ENCODE results near the gene CLDN2. TPM values are rescaled to one million over a fixed set of nuclear protein-coding genes. Genes with fewer than 3 reads are reported as not detected.

CLDN2 gene
- total and polyA plus RNA-seq, 10 of the 15 experiments (the other 5 are each of a cell fraction or from before 2014, with no cell fraction given), result 0.06 TPM; not detected in 9

DNA sequence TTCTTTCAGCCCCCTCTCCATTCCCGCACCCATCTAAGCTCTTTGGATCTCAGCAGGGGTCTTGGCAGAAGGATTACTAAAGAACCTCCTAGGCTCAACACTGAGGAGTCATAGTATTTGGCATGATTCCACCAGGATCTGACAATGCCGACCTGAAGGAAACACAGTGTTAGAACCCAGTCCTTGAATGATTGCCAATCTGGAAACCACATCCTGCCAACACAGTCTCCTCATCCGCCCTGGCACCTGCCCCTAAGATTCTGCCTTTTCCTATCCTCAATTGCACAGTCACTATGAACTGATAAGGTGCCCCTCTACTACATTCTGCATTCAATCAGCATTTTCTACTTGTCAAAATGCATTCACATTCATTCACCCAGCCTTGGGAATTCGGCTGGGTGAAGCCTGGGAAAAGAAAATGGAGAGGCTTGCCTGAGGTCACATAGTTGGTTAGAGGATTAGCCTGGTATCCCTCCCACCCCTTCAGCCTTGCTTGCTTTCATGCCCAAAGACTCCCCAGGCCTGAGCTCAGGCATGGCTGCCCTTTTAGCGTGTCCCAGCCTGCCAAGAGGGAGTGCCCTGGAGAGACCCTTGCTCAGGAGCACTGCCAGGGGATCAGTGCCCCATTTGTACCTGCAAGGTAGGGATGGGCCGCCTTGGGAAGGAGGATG is 2.2 kb upstream of the CLDN2 start:
- SMC1A ChIA-PET (ENCODE audit: uncharacterized antibody, unreplicated experiment), result no interaction called here
- no TSS peak for BruUV-seq (replicated peaks)
- no peak for DNase-seq (ENCODE audit: low read depth, low spot score)
- ATAC-seq, result no peak
- in situ Hi-C loops (cut with MboI), result no loop called here
- no peaks in the 10 kb centered on the region for H3K36me3 ChIP-seq (ENCODE audit: control insufficient read depth in 2 of 2, insufficient read depth in 2 of 2, low read length in 1 of 2)
- no peaks in the 10 kb centered on the region for H3K4me1 ChIP-seq (ENCODE audit: control insufficient read depth, insufficient read depth, low read length)
- no peak overlapping the region for H3K27ac ChIP-seq (ENCODE audit: control insufficient read depth, insufficient read depth)
- intact Hi-C loops (cut with micrococcal nuclease; ENCODE audit: unreplicated experiment), result loop anchor here (2.0 kb wide), 1 partner anchor 53 kb away; no protein-coding TSS in a partner anchor
- 8% methylated on average over 6 of the region's 6 CpGs for WGBS (ENCODE audit: insufficient coverage, insufficient replicate concordance, low lambda C conversion rate, missing lambda C conversion rate)
- H3K79me2 ChIP-seq (ENCODE audit: control insufficient read depth, insufficient read depth, low read length), result no peaks in the 10 kb centered on the region
- CTCF ChIA-PET, result no interaction called here
- H3K9me3 ChIP-seq (replicated peaks; ENCODE audit: control insufficient read depth, insufficient read depth, low read length), result no peaks in the 10 kb centered on the region
- H3K4me2 ChIP-seq (ENCODE audit: control insufficient read depth, insufficient read depth), result no peak overlapping the region
- no peak overlapping the region for H2AFZ ChIP-seq (ENCODE audit: control insufficient read depth, low read depth, low read length)
- POLR2A ChIA-PET, result no interaction called here
- no peak overlapping the region for H3K9ac ChIP-seq (ENCODE audit: control insufficient read depth, insufficient read depth, low read length)
- RAD21 ChIA-PET (ENCODE audit: unreplicated experiment), result no interaction called here
- no peak for FAIRE-seq
- no peak overlapping the region for H3K4me3 ChIP-seq
- TF ChIP-seq CHD4 (IDR thresholded peaks at IDR 0.05) (no peak), POU2F2 (IDR thresholded peaks at IDR 0.05; ENCODE audit: borderline replicate concordance, low read depth, low read length) (no peak), RBBP5 (conservative IDR thresholded peaks at IDR 0.05) (no peak), MYC (IDR thresholded peaks at IDR 0.05; ENCODE audit: insufficient read depth, insufficient read length, insufficient replicate concordance, low read length, severe bottlenecking) (no peak), BRCA1 (IDR thresholded peaks at IDR 0.05; ENCODE audit: low read depth, low read length) (no peak), POLR2A (IDR thresholded peaks at IDR 0.05; ENCODE audit: low read depth, low read length) (no peak), ZSCAN29 (IDR thresholded peaks at IDR 0.05) (no peak), YY1 (IDR thresholded peaks at IDR 0.05; ENCODE audit: low read depth, low read length) (no peak)
- TF ChIP-seq, protein P1, sequence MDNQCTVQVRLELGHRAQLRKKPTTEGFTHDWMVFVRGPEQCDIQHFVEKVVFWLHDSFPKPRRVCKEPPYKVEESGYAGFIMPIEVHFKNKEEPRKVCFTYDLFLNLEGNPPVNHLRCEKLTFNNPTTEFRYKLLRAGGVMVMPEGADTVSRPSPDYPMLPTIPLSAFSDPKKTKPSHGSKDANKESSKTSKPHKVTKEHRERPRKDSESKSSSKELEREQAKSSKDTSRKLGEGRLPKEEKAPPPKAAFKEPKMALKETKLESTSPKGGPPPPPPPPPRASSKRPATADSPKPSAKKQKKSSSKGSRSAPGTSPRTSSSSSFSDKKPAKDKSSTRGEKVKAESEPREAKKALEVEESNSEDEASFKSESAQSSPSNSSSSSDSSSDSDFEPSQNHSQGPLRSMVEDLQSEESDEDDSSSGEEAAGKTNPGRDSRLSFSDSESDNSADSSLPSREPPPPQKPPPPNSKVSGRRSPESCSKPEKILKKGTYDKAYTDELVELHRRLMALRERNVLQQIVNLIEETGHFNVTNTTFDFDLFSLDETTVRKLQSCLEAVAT (IDR thresholded peaks at IDR 0.05), result no peak
- TF ChIP-seq, protein P2, sequence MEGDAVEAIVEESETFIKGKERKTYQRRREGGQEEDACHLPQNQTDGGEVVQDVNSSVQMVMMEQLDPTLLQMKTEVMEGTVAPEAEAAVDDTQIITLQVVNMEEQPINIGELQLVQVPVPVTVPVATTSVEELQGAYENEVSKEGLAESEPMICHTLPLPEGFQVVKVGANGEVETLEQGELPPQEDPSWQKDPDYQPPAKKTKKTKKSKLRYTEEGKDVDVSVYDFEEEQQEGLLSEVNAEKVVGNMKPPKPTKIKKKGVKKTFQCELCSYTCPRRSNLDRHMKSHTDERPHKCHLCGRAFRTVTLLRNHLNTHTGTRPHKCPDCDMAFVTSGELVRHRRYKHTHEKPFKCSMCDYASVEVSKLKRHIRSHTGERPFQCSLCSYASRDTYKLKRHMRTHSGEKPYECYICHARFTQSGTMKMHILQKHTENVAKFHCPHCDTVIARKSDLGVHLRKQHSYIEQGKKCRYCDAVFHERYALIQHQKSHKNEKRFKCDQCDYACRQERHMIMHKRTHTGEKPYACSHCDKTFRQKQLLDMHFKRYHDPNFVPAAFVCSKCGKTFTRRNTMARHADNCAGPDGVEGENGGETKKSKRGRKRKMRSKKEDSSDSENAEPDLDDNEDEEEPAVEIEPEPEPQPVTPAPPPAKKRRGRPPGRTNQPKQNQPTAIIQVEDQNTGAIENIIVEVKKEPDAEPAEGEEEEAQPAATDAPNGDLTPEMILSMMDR (IDR thresholded peaks at IDR 0.05 in 2 of 3, conservative IDR thresholded peaks at IDR 0.05 in 1 of 3; ENCODE audit: control insufficient read depth in 2 of 3, extremely low read depth in 1 of 3, insufficient read depth in 1 of 3, low read depth in 3 of 3, low read length in 3 of 3), result no peak
- TF ChIP-seq, protein P3, sequence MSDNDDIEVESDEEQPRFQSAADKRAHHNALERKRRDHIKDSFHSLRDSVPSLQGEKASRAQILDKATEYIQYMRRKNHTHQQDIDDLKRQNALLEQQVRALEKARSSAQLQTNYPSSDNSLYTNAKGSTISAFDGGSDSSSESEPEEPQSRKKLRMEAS (IDR thresholded peaks at IDR 0.05; ENCODE audit: low read depth, low read length), result no peak
- TF ChIP-seq, protein P4, sequence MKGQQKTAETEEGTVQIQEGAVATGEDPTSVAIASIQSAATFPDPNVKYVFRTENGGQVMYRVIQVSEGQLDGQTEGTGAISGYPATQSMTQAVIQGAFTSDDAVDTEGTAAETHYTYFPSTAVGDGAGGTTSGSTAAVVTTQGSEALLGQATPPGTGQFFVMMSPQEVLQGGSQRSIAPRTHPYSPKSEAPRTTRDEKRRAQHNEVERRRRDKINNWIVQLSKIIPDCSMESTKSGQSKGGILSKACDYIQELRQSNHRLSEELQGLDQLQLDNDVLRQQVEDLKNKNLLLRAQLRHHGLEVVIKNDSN (IDR thresholded peaks at IDR 0.05; ENCODE audit: borderline replicate concordance, extremely low read length, insufficient read depth, low read depth, low read length), result no peak
- no peaks in the 10 kb centered on the region for H4K20me1 ChIP-seq (ENCODE audit: control insufficient read depth, insufficient read depth)
- 0 out of 4 replicates have a peak, but pooled peaks cover 0 to 3% of the 10 kb centered on the region in 2 experiments for H3K27me3 ChIP-seq (replicated peaks in 1 of 2; ENCODE audit: control insufficient read depth in 2 of 2, insufficient read depth in 2 of 2, low read length in 1 of 2)
